HepG2 (cell line): Measurements from ENCODE around the gene PRR36. TPM values are rescaled to one million over a fixed set of nuclear protein-coding genes. Genes with fewer than 3 reads are reported as not detected.

ENCODE experiments used
- DR1 ChIP-seq: sonication (generic); formaldehyde crosslinking; IDR thresholded peaks from 2 replicates; pipeline ENCODE4 v1.8.0; 2021; ENCODE audit warnings: mild to moderate bottlenecking, missing genetic modification reagents, inconsistent platforms
- GFI1 ChIP-seq: sonication (generic); formaldehyde crosslinking; IDR thresholded peaks from 2 replicates; pipeline ENCODE4 v1.5.0; 2020; ENCODE audit warnings: missing genetic modification reagents, mild to moderate bottlenecking, borderline replicate concordance
- GPN1 ChIP-seq: sonication (generic); formaldehyde crosslinking; IDR thresholded peaks from 2 replicates; pipeline ENCODE4 v1.5.1; 2020; ENCODE audit warnings: missing genetic modification reagents, borderline replicate concordance
- KAT7 ChIP-seq: IDR thresholded peaks from 2 replicates; pipeline ENCODE4 v1.6.1; 2018; ENCODE audit warnings: borderline replicate concordance, missing compliant biosample characterization
- MAFF ChIP-seq: IDR thresholded peaks from 2 replicates; pipeline ENCODE4 v1.6.1; 2011; ENCODE audit warnings: low read depth, low read length, improper control_type of control experiment
- MEF2D ChIP-seq: sonication (generic); formaldehyde crosslinking; IDR thresholded peaks from 2 replicates; pipeline ENCODE4 v1.5.1; 2020; ENCODE audit warnings: mild to moderate bottlenecking, missing genetic modification reagents
- MTF2 ChIP-seq: sonication (generic); formaldehyde crosslinking; IDR thresholded peaks from 2 replicates; pipeline ENCODE4 v1.5.0; 2020; ENCODE audit warnings: missing genetic modification reagents, borderline replicate concordance
- NR3C1 ChIP-seq: sonication (generic); formaldehyde crosslinking; IDR thresholded peaks from 2 replicates; pipeline ENCODE4 v1.4.0; 2020; ENCODE audit warnings: missing genetic modification reagents
- ONECUT2 ChIP-seq: sonication (generic); formaldehyde crosslinking; IDR thresholded peaks from 2 replicates; pipeline ENCODE4 v1.4.0; 2020; ENCODE audit warnings: missing genetic modification reagents
- RNF2 ChIP-seq: fragments of 450-650 bp; conservative IDR thresholded peaks from 2 replicates; pipeline ENCODE4 v1.6.1; 2016; ENCODE audit warnings: low read depth
- SALL1 ChIP-seq: sonication (generic); formaldehyde crosslinking; IDR thresholded peaks from 2 replicates; pipeline ENCODE4 v1.8.0; 2022; ENCODE audit warnings: mild to moderate bottlenecking, missing genetic modification reagents
- ZFP90 ChIP-seq: sonication (generic); formaldehyde crosslinking; IDR thresholded peaks from 2 replicates; pipeline ENCODE4 v1.8.0; 2022; ENCODE audit warnings: missing genetic modification reagents, mild to moderate bottlenecking, inconsistent platforms, borderline replicate concordance
- ZNF224 ChIP-seq: sonication (generic); formaldehyde crosslinking; IDR thresholded peaks from 2 replicates; pipeline ENCODE4 v1.5.0; 2020; ENCODE audit warnings: mild to moderate bottlenecking, missing genetic modification reagents
- ZNF737 ChIP-seq: sonication (generic); formaldehyde crosslinking; IDR thresholded peaks from 2 replicates; pipeline ENCODE4 v1.5.0; 2020; ENCODE audit warnings: missing genetic modification reagents, mild to moderate bottlenecking, borderline replicate concordance
- polyA plus RNA-seq, 8 experiments: library from polyadenylated mRNA; depleted of rRNA in 3 of 8; stranded (reverse) in 7 of 8; unstranded in 1 of 8; fragments of >200 nt; fragmentation: Illumina TruSeq in 4 of 8; extraction: Trizol in 4 of 8; gene quantifications; 2 replicates each; pipeline versions ENCODE4 v1.2.1 to v1.2.3, GENCODE V29; 2011 to 2016; ENCODE audit warnings: low read depth in 4 of 8, missing spikeins in 1 of 8, mixed read lengths in 1 of 8; ENCODE audit not compliant: insufficient read depth in 1 of 8
- total RNA-seq, 5 experiments: library from RNA; depleted of rRNA; stranded (reverse); fragments of >200 nt; fragmentation: Illumina TruSeq; extraction: Trizol; gene quantifications; 2 replicates each; pipeline ENCODE4 v1.2.3, GENCODE V29; 2016; ENCODE audit warnings: low read depth in 1 of 5
- TF ChIP-seq, protein P1 (sequence below): sonication (generic); formaldehyde crosslinking; IDR thresholded peaks from 2 replicates; pipeline ENCODE4 v1.4.0; 2020; ENCODE audit warnings: missing genetic modification reagents
- TF ChIP-seq, protein P2 (sequence below): sonication (generic); formaldehyde crosslinking; IDR thresholded peaks from 2 replicates; pipeline ENCODE4 v1.5.0; 2020; ENCODE audit warnings: mild to moderate bottlenecking, missing genetic modification reagents
- TF ChIP-seq, protein P3 (sequence below): sonication (generic); formaldehyde crosslinking; IDR thresholded peaks from one replicate; pipeline ENCODE4 v1.5.1; 2020; ENCODE audit warnings: mild to moderate bottlenecking, missing genetic modification reagents; ENCODE audit errors: not compliant biosample characterization

The PRR36 gene
- total and polyA plus RNA-seq, 2 of the 13 experiments (the other 11 are each of a cell fraction or from before 2014, with no cell fraction given): 0.07 to 0.17 TPM

DNA sequence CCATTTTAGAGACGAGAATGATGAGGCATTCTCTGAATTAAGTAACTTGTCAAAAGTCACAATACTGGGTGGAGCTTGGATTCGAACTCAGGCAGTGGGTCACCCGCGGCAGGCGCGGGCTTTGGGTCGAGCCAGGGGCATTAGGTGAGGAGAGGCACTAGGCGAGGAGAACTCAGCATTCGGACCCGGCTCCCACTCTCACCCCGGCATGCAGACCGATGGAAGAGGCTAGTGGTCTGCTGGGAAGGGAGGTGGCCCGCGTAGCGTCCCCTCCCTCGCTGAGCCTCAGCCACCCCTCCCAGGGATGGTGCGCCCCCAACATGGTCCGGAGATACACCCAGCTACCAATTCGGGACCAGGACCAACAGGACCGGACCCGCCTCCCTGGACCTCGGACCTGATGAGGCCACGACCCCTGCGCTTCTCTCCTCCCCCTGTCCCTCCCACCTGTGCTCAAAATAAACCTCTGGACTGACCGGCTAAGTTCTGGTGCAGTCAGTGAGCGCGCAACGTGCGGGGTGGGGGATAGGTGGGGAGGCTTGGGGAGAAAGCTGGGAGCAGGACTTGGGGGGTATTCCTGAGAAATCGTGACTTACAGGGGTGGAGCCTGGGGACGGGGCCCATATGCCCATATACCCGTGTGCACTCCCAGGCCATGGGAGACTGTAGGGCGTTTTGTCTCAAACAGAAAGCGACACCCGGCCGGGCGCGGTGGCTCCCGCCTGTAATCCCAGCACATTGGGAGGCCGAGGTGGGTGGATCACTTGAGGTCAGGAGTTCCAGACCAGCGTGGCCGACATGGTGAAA is 44.6 kb upstream of the PRR36 start (continued):
- TF ChIP-seq DR1 (CRISPR knock-in tag) (peak; percentile 75; the same call in 1 of the 2 replicates), ZNF737 (CRISPR knock-in tag) (no peak), RNF2 (no peak), GFI1 (no peak), MTF2 (no peak), ZFP90 (CRISPR knock-in tag) (0 out of 2 replicates have a peak, but pooled peaks have one; percentile 16), NR3C1 (CRISPR knock-in tag) (no peak), KAT7 (CRISPR knock-in tag) (peak; percentile 58; the same call in 1 of the 2 replicates), ONECUT2 (no peak), GPN1 (CRISPR knock-in tag) (no peak), MAFF (no peak), MEF2D (peak; percentile 74; the same call in 1 of the 2 replicates), ZNF224 (CRISPR knock-in tag) (no peak; the same call in 1 of the 2 replicates), SALL1 (CRISPR knock-in tag) (peak; percentile 43)
- TF ChIP-seq, protein P1, sequence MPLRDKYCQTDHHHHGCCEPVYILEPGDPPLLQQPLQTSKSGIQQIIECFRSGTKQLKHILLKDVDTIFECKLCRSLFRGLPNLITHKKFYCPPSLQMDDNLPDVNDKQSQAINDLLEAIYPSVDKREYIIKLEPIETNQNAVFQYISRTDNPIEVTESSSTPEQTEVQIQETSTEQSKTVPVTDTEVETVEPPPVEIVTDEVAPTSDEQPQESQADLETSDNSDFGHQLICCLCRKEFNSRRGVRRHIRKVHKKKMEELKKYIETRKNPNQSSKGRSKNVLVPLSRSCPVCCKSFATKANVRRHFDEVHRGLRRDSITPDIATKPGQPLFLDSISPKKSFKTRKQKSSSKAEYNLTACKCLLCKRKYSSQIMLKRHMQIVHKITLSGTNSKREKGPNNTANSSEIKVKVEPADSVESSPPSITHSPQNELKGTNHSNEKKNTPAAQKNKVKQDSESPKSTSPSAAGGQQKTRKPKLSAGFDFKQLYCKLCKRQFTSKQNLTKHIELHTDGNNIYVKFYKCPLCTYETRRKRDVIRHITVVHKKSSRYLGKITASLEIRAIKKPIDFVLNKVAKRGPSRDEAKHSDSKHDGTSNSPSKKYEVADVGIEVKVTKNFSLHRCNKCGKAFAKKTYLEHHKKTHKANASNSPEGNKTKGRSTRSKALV: 0 out of 2 replicates have a peak, but pooled peaks have one; percentile 35
- TF ChIP-seq, protein P2, sequence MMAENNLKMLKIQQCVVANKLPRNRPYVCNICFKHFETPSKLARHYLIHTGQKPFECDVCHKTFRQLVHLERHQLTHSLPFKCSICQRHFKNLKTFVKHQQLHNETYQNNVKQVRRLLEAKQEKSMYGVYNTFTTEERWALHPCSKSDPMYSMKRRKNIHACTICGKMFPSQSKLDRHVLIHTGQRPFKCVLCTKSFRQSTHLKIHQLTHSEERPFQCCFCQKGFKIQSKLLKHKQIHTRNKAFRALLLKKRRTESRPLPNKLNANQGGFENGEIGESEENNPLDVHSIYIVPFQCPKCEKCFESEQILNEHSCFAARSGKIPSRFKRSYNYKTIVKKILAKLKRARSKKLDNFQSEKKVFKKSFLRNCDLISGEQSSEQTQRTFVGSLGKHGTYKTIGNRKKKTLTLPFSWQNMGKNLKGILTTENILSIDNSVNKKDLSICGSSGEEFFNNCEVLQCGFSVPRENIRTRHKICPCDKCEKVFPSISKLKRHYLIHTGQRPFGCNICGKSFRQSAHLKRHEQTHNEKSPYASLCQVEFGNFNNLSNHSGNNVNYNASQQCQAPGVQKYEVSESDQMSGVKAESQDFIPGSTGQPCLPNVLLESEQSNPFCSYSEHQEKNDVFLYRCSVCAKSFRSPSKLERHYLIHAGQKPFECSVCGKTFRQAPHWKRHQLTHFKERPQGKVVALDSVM (CRISPR knock-in tag): no peak
- TF ChIP-seq, protein P3, sequence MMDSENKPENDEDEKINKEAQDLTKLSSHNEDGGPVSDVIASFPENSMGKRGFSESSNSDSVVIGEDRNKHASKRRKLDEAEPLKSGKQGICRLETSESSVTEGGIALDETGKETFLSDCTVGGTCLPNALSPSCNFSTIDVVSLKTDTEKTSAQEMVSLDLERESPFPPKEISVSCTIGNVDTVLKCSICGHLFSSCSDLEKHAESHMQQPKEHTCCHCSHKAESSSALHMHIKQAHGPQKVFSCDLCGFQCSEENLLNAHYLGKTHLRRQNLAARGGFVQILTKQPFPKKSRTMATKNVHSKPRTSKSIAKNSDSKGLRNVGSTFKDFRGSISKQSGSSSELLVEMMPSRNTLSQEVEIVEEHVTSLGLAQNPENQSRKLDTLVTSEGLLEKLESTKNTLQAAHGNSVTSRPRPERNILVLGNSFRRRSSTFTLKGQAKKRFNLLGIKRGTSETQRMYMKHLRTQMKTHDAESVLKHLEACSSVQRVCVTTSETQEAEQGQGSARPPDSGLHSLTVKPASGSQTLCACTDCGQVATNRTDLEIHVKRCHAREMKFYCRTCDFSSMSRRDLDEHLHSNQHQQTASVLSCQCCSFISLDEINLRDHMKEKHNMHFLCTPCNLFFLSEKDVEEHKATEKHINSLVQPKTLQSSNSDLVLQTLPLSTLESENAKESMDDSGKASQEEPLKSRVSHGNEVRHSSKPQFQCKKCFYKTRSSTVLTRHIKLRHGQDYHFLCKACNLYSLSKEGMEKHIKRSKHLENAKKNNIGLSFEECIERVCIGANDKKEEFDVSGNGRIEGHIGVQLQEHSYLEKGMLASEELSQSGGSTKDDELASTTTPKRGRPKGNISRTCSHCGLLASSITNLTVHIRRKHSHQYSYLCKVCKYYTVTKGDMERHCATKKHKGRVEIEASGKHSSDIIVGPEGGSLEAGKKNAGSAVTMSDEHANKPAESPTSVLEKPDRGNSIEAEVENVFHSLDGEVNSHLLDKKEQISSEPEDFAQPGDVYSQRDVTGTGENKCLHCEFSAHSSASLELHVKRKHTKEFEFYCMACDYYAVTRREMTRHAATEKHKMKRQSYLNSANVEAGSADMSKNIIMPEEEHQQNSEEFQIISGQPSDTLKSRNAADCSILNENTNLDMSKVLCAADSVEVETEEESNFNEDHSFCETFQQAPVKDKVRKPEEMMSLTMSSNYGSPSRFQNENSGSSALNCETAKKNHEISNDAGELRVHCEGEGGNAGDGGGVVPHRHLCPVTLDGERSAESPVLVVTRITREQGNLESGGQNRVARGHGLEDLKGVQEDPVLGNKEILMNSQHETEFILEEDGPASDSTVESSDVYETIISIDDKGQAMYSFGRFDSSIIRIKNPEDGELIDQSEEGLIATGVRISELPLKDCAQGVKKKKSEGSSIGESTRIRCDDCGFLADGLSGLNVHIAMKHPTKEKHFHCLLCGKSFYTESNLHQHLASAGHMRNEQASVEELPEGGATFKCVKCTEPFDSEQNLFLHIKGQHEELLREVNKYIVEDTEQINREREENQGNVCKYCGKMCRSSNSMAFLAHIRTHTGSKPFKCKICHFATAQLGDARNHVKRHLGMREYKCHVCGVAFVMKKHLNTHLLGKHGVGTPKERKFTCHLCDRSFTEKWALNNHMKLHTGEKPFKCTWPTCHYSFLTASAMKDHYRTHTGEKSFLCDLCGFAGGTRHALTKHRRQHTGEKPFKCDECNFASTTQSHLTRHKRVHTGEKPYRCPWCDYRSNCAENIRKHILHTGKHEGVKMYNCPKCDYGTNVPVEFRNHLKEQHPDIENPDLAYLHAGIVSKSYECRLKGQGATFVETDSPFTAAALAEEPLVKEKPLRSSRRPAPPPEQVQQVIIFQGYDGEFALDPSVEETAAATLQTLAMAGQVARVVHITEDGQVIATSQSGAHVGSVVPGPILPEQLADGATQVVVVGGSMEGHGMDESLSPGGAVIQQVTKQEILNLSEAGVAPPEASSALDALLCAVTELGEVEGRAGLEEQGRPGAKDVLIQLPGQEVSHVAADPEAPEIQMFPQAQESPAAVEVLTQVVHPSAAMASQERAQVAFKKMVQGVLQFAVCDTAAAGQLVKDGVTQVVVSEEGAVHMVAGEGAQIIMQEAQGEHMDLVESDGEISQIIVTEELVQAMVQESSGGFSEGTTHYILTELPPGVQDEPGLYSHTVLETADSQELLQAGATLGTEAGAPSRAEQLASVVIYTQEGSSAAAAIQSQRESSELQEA: peak; percentile 31
